Heart left ventricle (tissue), 13 donors: ENCODE results near the gene SLC14A1.

ENCODE experiments used
- CTCF ChIP-seq, 12 donors: fragments of 200-600 bp; sonication (generic) in 4 of 12; IDR thresholded peaks; one replicate each; pipeline versions ENCODE4 v1.5.0 to v1.8.0; 2018 to 2022; ENCODE audit warnings: antibody characterized with exemption in 12 of 12, mild to moderate bottlenecking in 5 of 12
- POLR2A ChIP-seq, 2 donors: fragments of 450-650 bp; IDR thresholded peaks; one replicate each; pipeline ENCODE4 v1.6.1; 2017; ENCODE audit warnings: antibody characterized with exemption in 2 of 2, mild to moderate bottlenecking in 2 of 2, moderate library complexity in 2 of 2
- donor health status: ischemic (EF 13 %, LVEDD 7.1; RV severe dilation, severe dysfunction).
- donor health status: DM: no; HTN: yes; CAD: no.
- donor health status: DM: no; HTN: no; CAD: no.
- donor health status: ischemic (EF 25% LVEDD 6.9; RV normal size, moderate dysfunction).
- donor health status: ischemic (EF 25% LVEDD 5.7; RV mildly dilated, moderate dysfunction).
- donor health status: ischemic (EF 35%, LVEDD 5.7; RV mildly dilated, moderate dysfunction).
- donor health status: nonischemic (EF 11% LVEDD 7.7; RV severe dilation, severe dysfunction).
- donor health status: DM: yes; HTN: yes; CAD: no.
- donor health status: PGD.
- donor health status: ischemic (EF 29% LVEDD 5.4; RV normal size, mild dysfunction).
- donor health status: nonischemic (EF 23%, LVEDD 6.1; RV moderate dilation, normal function).

GRCh38 chr18:45712061-45712460, 11.9 kb upstream of the SLC14A1 start:
- TF ChIP-seq CTCF (IDR thresholded peaks at IDR 0.05) (no peak), POLR2A (IDR thresholded peaks at IDR 0.05) (no peak)
